Skeletal muscle tissue (tissue), 4 donors: ENCODE data around the gene MIA. TPM values are rescaled to one million over a fixed set of nuclear protein-coding genes. Genes with fewer than 3 reads are reported as not detected.

Experiments used
- H3K27ac ChIP-seq: one replicate; pipeline ENCODE4 v1.7.0; 2013; ENCODE audit warnings: mild to moderate bottlenecking, low read depth, low read length, inconsistent platforms
- H3K27me3 ChIP-seq, 3 donors: one replicate each; pipeline ENCODE4 v1.7.0; 2013; ENCODE audit warnings: low read length in 3 of 3; ENCODE audit not compliant: control insufficient read depth in 3 of 3, insufficient read depth in 3 of 3
- H3K36me3 ChIP-seq, 3 donors: one replicate each; pipeline ENCODE4 v1.7.0; 2013; ENCODE audit warnings: low read length in 3 of 3; ENCODE audit not compliant: control insufficient read depth in 3 of 3, insufficient read depth in 3 of 3
- H3K4me1 ChIP-seq, 3 donors: one replicate each; pipeline ENCODE4 v1.7.0; 2013; ENCODE audit warnings: low read length in 3 of 3, mild to moderate bottlenecking in 3 of 3; ENCODE audit not compliant: control insufficient read depth in 3 of 3, insufficient read depth in 3 of 3
- H3K4me3 ChIP-seq, 3 donors: one replicate each; pipeline ENCODE4 v1.7.0; 2013; ENCODE audit warnings: low read length in 3 of 3
- H3K9ac ChIP-seq, 3 donors: one replicate each; pipeline ENCODE4 v1.7.0; 2013; ENCODE audit warnings: low read length in 3 of 3, mild to moderate bottlenecking in 3 of 3, moderate library complexity in 2 of 3, low read depth in 1 of 3
- H3K9me3 ChIP-seq, 3 donors: one replicate each; pipeline ENCODE4 v1.7.0; 2013; ENCODE audit warnings: low read length in 3 of 3; ENCODE audit not compliant: control insufficient read depth in 3 of 3
- total RNA-seq: library from RNA; depleted of rRNA; stranded (reverse); fragments of >200 nt; gene quantifications from one replicate; pipeline ENCODE4 v1.2.3, GENCODE V29; 2014
- donor health status: Osteomylitis.

Gene MIA
- total RNA-seq, 1 donor from 2014 or later = 2.1 TPM

- H3K9ac ChIP-seq = peak overlapping the region in 2 of 3 donors; percentile 57 to 68
- no peaks in the 10 kb centered on the region for H3K9me3 ChIP-seq
- peaks cover 36 to 42% (median 38%) of the 10 kb centered on the region in 3 donors for H3K36me3 ChIP-seq
- H3K27me3 ChIP-seq = no peaks in the 10 kb centered on the region
- H3K27ac ChIP-seq = peak overlapping the region; percentile 18
- no peak overlapping the region for H3K4me3 ChIP-seq
- peaks cover 20 to 25% (median 25%) of the 10 kb centered on the region in 3 donors for H3K4me1 ChIP-seq
These were observed 35.2 kb upstream of the MIA start for GRCh38 chr19:40739871-40740703.

GRCh38 chr19:40740747-40741146, 34.6 kb upstream of the MIA start:
- H3K9me3 ChIP-seq = no peaks in the 10 kb centered on the region
- H3K9ac ChIP-seq = peak overlapping the region in 1 of 3 donors; percentile 68
- H3K27me3 ChIP-seq = no peaks in the 10 kb centered on the region
- peaks cover 32 to 38% (median 34%) of the 10 kb centered on the region in 3 donors for H3K36me3 ChIP-seq
- peak overlapping the region; percentile 18 for H3K27ac ChIP-seq
- H3K4me1 ChIP-seq = peaks cover 20 to 31% (median 29%) of the 10 kb centered on the region in 3 donors
- peak overlapping the region in 1 of 3 donors; percentile 13 for H3K4me3 ChIP-seq

- Histone ChIP-seq H3K9me3 (no peaks in the 10 kb centered on the region), H3K27ac (no peak overlapping the region), H3K36me3 (peaks cover 29 to 34% (median 30%) of the 10 kb centered on the region in 3 donors), H3K27me3 (no peaks in the 10 kb centered on the region), H3K4me1 (peaks cover 20 to 31% (median 31%) of the 10 kb centered on the region in 3 donors), H3K9ac (peak overlapping the region in 1 of 3 donors; percentile 50), H3K4me3 (no peak overlapping the region)
These were observed 33.6 kb upstream of the MIA start for GRCh38 chr19:40741527-40742390.

DNA sequence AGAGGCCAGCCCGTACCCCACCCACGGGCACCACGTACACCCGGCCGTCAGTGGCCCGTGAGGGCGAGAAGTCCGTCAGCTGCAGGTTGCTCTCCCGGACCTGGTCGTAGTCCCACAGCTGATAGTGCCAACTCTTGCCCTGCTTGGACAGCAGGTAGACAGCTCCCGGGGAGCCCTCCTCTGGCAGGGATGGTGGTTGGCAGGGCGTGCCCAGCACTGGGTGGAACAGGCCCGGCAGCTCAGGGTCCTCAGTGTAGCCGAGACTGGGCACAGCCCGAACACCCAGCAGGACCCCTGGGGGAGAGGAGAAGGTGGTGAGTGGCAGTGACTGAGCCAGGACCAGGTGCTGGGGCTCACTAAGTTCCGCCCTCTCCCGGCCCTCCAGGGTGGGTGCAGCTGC, 32.8 kb upstream of the MIA start:
- H3K27me3 ChIP-seq = no peaks in the 10 kb centered on the region
- no peaks in the 10 kb centered on the region for H3K9me3 ChIP-seq
- peak overlapping the region in 1 of 3 donors; percentile 16 for H3K9ac ChIP-seq
- peaks cover 20 to 31% (median 31%) of the 10 kb centered on the region in 3 donors for H3K4me1 ChIP-seq
- peaks cover 21 to 27% (median 22%) of the 10 kb centered on the region in 3 donors for H3K36me3 ChIP-seq
- H3K4me3 ChIP-seq = no peak overlapping the region
- no peak overlapping the region for H3K27ac ChIP-seq

GRCh38 chr19:40742886-40743285, 32.4 kb upstream of the MIA start:
- peaks cover 20 to 31% (median 31%) of the 10 kb centered on the region in 3 donors for H3K4me1 ChIP-seq
- peaks cover 19 to 24% (median 20%) of the 10 kb centered on the region in 3 donors for H3K36me3 ChIP-seq
- no peaks in the 10 kb centered on the region for H3K27me3 ChIP-seq
- no peak overlapping the region for H3K9ac ChIP-seq
- no peak overlapping the region for H3K27ac ChIP-seq
- no peak overlapping the region for H3K4me3 ChIP-seq
- no peaks in the 10 kb centered on the region for H3K9me3 ChIP-seq

DNA sequence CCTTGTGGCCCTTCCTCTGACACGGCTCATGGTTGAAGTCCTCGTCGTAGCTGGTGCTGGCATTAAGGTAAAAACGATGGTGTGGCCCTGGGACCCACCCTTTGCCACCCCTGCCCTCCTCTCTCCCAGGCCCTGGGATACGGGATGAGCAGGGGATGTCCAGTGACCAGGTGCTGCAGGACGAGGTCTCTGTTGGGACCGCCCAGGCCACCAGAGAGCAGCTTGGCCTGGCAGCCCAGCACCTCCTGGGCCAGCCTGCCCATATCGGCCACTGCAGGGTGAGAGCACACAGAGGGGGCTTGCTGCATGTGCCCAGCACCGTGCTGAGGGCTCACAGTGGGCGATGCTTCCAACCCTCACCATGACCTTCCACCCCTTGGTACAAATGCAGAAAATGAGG, 31.4 kb upstream of the MIA start:
- no peak overlapping the region for H3K9ac ChIP-seq
- H3K36me3 ChIP-seq = peaks cover 13 to 17% (median 17%) of the 10 kb centered on the region in 3 donors
- H3K4me1 ChIP-seq = peaks cover 25 to 38% (median 37%) of the 10 kb centered on the region in 3 donors
- no peak overlapping the region for H3K27ac ChIP-seq
- H3K27me3 ChIP-seq = no peaks in the 10 kb centered on the region
- H3K9me3 ChIP-seq = no peaks in the 10 kb centered on the region
- no peak overlapping the region for H3K4me3 ChIP-seq

DNA sequence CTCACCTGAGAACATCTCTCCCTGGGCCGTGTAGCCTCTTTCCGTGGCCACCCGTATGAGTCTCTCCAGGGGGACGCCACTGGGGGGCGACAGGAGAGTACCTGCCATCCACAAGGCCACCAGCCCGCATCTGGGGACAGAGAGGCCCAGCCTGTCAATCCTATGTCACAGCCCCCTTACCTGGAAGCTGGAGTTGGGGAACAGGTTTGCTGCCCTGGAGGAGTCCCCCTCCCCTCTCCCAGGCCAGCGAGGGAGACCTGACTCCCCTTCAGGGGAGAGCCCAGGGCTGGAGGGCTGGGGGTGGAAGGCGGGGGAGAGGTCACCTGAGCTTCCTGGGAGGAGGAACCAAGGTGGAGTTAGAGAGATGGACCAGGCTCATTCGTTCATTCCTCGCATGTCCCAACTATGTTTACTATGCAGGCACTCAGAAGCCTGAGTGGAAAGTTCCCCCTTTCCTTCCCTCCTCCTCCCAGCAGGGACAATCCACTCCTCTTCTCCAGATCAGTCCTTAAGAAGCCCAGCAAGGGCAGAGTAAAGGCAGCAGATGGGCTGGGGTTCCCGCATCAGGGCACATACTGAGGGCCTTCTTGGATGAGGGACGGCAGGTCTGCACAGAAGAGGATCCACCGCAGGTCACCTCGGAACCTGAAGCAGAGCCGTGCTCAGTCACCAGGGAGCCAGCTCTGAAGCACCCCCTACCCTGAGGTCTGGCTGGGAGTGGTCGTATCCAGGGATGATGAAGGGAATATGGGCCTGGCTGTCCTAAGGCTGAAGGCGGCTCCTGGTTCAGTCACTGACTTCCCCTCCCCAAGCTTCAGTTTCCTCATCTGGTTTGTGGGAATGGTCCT, 30.5 kb upstream of the MIA start:
- H3K9ac ChIP-seq = peak overlapping the region in 1 of 3 donors; percentile 16
- H3K36me3 ChIP-seq = peaks cover 4 to 10% (median 9%) of the 10 kb centered on the region in 3 donors
- no peaks in the 10 kb centered on the region for H3K27me3 ChIP-seq
- H3K4me3 ChIP-seq = no peak overlapping the region
- H3K27ac ChIP-seq = no peak overlapping the region
- no peaks in the 10 kb centered on the region for H3K9me3 ChIP-seq
- peaks cover 30 to 39% (median 39%) of the 10 kb centered on the region in 3 donors for H3K4me1 ChIP-seq

GRCh38 chr19:40745402-40745780, 29.9 kb upstream of the MIA start:
- Histone ChIP-seq H3K9ac (no peak overlapping the region), H3K27me3 (no peaks in the 10 kb centered on the region), H3K9me3 (no peaks in the 10 kb centered on the region), H3K27ac (no peak overlapping the region), H3K4me3 (no peak overlapping the region), H3K36me3 (peaks cover 0 to 8% (median 8%) of the 10 kb centered on the region in 3 donors), H3K4me1 (peaks cover 27 to 37% (median 36%) of the 10 kb centered on the region in 3 donors)

- Histone ChIP-seq H3K36me3 (peaks cover 0 to 8% (median 0%) of the 10 kb centered on the region in 3 donors), H3K4me3 (no peak overlapping the region), H3K27ac (no peak overlapping the region), H3K27me3 (no peaks in the 10 kb centered on the region), H3K9me3 (no peaks in the 10 kb centered on the region), H3K9ac (no peak overlapping the region), H3K4me1 (peaks cover 18 to 36% (median 33%) of the 10 kb centered on the region in 3 donors)
These were observed 27.8 kb upstream of the MIA start for GRCh38 chr19:40747536-40747935.
